Stimulated activated CD8-positive, alpha-beta memory T cell treated with anti-CD3 and anti-CD28 coated beads, Interleukin-15, amount 100 ng/mL, for 24 hours (primary cell): ENCODE results near the gene PLXNA4.

Experiments used
- DNase-seq: peaks from one replicate; pipeline ENCODE4 v3.0.0-alpha.2; 2020; ENCODE audit warnings: low read depth

The PLXNA4 gene

GRCh38 chr7:132309102-132309805, 267.0 kb downstream of the PLXNA4 start:
- no peak for DNase-seq

DNA sequence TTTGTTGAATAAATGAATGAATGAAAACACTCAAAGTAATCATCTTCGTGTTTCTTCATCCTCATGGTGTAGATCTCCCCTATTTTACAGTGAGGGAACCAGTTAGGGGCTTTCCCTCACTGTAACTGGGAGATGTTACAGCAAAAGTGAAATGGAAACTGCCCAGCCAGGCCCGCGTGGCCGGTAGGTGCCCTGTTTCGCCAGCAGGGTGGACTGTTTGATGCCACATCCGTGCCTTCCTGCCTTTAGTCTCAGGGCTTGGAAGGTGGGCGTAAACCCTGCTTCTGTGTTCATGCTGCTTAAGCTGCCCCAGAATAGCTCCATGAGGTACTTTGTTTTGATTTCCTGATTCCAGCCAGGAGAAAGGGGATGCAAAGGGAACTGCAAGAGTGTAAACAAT, 268.8 kb downstream of the PLXNA4 start:
- DNase-seq, result no peak

- DNase-seq, result no peak
Observed at GRCh38 chr7:132300599-132301277, 275.5 kb downstream of the PLXNA4 start.

- no peak for DNase-seq
Observed at GRCh38 chr7:132298790-132299189, 277.5 kb downstream of the PLXNA4 start.

DNA sequence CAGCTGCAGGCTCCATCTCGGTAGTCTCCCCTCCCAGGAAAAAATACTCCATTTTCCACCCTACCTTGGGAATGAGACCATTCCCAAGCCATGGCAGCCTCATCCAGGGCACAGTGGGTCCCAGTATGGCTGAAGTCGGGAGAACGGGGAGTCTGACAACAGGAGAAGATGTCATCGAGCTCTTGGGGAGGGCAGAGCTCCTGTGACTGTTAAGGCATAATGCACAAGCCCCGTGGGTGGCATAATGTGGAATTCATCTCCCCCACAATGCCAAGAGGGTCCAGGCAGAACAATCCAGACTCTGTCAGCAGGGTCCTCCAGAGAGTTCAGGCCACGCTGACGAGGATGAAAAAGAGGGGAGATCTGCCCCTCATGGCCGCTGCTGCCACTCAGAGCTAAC, 279.4 kb downstream of the PLXNA4 start:
- DNase-seq, result no peak

GRCh38 chr7:132295175-132295574, 281.1 kb downstream of the PLXNA4 start:
- no peak for DNase-seq

DNA sequence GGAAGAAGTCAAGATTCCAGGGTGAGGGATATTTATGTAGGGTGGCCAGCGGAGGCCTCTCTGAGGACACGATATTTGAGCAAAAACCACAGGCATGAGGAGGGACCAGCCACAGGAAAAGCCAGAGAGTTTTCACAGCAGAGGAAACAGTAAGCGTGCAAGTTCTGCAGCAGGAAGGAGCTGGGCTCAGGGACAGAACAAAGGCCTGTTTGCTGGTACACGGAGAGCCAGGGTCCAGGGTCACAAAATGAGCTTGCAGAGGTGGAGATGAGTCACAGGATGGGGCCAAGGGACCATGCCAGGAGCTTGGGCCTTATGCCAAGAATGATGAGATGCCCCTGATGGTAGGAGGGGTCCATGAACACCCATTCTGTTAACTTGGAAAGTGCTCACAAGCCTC, 283.5 kb downstream of the PLXNA4 start:
- DNase-seq, result no peak

DNA sequence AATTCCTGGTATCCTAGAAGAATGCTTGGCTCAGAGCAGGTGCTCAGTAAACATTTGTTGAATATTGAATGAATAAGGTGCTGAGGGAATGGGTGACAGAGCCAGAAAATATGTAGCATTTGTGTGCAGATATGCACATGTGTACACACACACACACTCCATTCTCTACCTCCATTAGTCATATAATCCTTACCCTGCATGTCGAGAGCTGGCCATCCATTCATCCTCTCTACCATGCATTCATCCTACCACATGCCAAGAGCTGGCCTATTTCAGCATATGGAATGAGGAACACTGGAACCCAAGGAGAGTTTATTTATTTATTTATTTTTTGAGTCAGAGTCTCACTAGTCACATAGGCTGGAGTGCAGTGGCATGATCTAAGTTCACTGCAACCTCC, 284.8 kb downstream of the PLXNA4 start:
- no peak for DNase-seq

- no peak for DNase-seq
Observed at GRCh38 chr7:132290021-132290420, 286.2 kb downstream of the PLXNA4 start.

DNA sequence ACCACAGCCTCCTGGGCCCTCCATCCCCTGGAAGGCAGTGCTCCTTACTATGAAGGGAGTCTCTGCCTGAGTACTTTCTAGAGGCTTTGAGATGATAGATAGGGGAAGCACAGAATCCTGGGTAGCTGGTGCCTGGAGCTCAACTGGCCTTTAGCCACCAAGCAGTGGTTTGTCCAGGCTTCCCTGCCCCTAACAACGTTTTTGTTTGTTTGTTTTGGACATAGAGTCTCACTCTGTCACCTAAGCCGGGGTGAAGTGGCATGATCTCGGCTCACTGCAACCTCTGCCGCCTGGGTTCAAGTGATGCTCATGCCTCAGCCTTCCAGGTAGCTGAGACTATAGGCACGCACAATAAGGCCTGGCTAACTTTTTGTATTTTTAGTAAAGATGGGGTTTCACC, 289.4 kb downstream of the PLXNA4 start:
- DNase-seq, result no peak

GRCh38 chr7:132280335-132280734, 295.9 kb downstream of the PLXNA4 start:
- no peak for DNase-seq

- DNase-seq, result no peak
Observed at GRCh38 chr7:132279718-132280117, 296.6 kb downstream of the PLXNA4 start.

- no peak for DNase-seq
Observed at GRCh38 chr7:132276976-132277725, 299.1 kb downstream of the PLXNA4 start.

DNA sequence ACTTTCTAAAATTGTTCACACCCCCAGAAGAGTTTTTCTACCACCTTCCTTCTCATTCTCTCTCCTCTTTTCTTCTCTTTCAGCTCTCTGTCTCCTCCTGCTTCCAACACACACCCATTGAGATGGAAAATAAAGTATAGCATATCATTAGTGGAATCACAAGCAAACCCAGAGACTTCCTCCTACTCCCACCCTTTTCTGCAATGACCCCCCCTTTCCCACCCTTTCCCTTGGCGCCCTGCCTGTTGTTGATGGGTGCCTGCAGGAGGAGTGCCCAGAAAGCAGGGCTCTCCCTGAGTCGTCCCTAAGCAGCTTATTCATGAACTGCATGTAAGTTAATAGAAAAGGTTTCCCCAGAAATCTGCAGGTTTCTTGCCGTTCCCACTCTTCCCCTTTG, 300.0 kb downstream of the PLXNA4 start:
- DNase-seq, result no peak

DNA sequence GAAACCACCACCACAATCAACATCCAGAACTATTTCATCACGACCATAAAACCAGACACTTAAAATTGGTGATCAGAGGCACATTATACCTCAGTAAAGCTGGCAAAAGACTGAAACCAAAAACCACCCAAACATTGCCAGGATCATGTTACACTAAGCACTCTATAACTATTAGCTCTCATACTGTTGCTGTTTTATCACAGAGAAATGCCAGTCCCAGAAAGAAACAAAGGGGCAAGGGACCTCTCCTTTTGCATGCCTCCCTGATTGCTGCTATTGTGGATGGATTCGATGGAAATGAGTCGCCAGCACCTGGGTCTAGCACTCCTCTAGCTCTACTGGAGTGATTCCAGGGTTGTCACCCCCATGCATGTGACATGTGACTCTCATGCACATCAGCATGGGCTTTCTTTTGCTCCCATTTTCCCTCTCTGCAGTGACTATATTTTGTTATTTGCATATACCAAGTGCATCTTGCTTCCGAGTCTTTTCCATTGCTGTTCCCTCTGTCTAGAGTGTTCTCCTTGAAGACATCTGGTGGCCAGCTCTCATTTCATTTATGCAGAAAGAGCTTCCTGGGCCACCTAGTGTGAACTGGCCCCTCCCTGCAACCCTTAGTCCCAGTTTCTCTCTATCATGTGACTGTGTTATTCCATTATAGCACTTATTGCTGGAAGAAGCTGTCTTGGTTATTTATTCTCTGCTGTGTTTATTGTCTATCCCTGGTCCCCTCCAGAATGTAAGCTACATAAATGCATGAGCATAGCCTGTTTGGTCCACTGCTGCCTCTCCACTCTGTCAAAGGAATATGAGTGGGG, 300.6 kb downstream of the PLXNA4 start:
- no peak for DNase-seq

DNA sequence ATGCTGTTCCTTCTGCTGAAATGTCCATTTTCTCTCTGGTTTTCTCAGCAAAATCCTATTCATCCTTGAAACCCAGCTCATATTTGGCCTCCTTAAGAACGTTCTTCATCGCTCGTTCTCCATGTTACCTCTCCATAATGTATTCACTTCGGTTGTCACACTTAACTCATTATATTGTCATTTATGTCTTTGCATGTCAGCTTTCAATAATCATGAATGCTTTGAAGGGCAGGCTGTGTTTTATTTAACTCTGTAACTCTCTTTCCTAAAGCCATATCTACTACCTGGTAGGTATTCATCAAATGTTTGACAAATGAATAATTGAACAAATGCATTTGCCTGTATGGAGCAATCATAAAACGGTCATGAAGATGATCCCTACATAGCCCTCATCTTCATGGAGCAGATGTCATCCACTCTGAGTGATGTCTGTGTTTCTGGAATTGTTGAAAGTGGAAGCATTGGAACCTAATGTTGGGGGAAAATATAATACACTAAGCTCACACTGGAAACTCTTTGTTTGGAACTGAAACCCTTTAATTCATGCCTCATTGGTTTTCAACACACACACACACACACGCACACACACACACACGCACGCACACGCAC, 303.4 kb downstream of the PLXNA4 start:
- DNase-seq, result no peak

- no peak for DNase-seq
Observed at GRCh38 chr7:132270517-132270916, 305.8 kb downstream of the PLXNA4 start.

GRCh38 chr7:132269718-132270117, 306.6 kb downstream of the PLXNA4 start:
- no peak for DNase-seq

GRCh38 chr7:132263151-132263550, 313.1 kb downstream of the PLXNA4 start:
- no peak for DNase-seq

DNA sequence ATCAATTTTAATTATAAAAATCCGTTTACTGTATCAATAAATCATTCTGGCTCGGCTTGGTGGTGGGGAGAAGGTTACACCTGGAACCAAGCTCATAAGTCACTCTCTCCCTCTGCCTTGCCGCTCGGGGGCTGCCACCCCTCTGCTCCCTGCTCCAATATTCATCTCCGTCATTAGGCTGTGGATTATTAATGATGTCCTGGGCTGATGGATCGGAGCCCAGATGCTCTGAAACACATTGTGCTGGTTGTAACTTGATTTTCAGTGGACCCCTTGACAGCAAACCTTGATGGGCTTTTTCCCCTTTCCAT, 314.2 kb downstream of the PLXNA4 start:
- no peak for DNase-seq

DNA sequence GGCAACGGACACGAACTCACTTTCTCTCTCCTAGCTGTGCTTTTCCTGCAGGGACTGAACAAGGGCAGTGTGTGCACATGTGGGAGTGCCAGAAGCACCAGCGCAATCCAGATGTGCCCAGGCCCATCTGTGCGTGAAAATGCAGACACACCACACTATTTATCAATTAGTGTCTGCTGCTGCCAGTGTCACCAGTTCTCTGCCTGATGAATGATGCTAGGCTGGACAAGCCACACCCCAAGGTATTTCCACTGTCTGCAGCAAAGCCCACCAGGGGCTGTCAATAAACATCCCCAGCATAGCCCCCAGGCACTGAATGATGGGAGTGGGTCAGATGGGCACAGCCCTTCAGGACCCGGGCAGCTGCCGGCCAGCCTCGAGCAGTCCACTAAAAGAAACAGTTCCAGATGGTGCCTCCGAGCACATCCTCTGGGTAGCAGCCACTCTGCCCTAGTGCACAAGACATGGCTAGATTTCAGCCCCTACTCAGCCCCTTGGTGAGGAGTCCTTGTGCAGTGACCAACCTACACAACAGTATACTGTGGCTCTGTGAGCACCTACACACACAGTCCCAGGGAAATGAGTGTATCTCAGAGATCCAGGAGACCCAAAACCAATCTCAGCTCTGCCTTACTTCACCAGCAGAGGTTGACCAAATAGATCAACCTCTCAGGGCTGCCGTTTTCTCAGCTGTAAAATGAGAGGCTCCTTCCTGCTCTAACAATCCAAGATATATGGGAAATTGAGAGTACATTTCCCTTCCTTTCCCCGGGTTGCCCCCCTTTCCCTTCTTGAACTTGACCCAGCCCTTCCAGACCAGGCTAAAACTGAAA, 314.7 kb downstream of the PLXNA4 start:
- DNase-seq, result no peak
